IPS DF 19.7 (cell line): Measurements from ENCODE around the gene NCAPD2.
"Not testable (repeated sequence)": the region's sequence is repeated elsewhere in the genome, so short reads cannot be mapped to it uniquely, and the experiment has no call there.

Experiments
- DNase-seq: peaks from one replicate; pipeline ENCODE4 v3.0.0-alpha.2; 2013; ENCODE audit warnings: low read depth, low spot score

Gene NCAPD2

GRCh38 chr12:6550294-6551062 lies 56.6 kb downstream of the NCAPD2 start:
- DNase-seq, result no peak

DNA sequence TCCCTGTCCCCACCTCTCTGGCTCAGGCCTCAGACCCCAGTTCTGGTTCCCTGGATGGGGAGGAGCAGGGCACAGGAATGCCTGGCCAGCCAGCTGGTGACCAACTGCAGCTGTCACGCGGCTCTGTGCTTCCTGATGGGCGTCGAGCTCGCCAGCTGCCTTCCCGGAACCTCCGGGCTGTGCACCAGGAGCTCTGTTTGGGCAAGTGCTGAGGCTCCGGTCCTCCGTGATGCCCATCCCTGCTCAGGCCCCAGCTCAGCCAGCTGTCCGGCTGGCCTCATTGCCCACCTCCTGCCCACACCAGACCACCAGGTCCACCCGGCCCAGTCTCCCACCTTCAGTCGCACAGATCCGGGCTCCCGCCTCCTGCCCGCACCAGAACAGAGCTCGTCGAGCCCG lies 57.2 kb downstream of the NCAPD2 start:
- DNase-seq, result no peak

DNA sequence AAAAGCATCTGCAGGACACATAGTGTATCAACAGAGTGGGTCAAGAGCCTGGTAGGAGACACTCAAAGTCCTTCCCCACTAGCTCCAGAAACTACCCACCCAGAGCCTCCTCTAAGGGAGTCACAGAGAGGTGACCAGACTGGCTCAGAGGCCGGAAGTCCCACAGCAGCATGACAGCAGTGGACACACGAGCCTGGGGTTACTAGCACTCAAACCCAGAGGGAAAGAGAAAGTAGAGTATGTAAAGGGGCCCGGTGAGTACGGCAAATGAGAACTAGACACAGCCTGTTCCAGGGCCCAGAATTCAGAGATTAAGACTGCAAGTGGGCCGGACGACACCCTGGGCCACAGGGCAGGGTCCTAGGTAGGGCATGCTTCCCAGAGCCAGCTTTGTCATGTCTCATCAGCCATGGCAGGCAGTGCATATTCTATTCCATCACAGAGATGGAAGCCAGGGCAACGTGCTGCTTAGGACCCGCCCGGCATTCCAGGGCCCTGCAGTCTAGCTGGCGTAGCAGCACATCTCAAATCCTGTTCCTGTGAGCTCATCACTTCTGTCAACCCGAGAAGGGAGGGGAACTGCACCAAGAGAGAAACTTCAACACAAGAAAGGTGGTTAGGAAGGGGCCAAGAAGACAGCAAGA lies 57.7 kb downstream of the NCAPD2 start:
- no peak for DNase-seq

- DNase-seq, result no peak
Observed at GRCh38 chr12:6552140-6552551, 58.2 kb downstream of the NCAPD2 start.

GRCh38 chr12:6553051-6553868 lies 59.4 kb downstream of the NCAPD2 start:
- no peak for DNase-seq

GRCh38 chr12:6554168-6555017 lies 60.5 kb downstream of the NCAPD2 start:
- DNase-seq, result no peak

- DNase-seq, result no peak
Observed at GRCh38 chr12:6555018-6555691, 61.3 kb downstream of the NCAPD2 start.

DNA sequence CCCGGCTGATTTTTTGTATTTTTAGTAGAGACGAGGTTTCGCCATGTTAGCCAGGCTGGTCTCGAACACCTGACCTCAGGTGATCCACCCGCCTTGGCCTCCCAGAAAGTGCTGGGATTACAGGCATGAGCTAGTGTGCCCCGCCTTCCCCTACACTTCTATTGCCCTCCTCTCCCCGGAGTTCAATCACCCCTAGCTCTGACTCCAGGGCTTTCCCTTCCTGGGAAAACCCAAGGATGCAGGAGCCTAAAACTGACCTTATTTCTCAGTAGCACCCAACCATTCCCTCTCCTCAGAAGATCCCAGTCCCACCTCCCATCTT lies 62.6 kb downstream of the NCAPD2 start:
- not testable (repeated sequence) for DNase-seq

GRCh38 chr12:6556857-6557256 lies 63.0 kb downstream of the NCAPD2 start:
- DNase-seq, result no peak

DNA sequence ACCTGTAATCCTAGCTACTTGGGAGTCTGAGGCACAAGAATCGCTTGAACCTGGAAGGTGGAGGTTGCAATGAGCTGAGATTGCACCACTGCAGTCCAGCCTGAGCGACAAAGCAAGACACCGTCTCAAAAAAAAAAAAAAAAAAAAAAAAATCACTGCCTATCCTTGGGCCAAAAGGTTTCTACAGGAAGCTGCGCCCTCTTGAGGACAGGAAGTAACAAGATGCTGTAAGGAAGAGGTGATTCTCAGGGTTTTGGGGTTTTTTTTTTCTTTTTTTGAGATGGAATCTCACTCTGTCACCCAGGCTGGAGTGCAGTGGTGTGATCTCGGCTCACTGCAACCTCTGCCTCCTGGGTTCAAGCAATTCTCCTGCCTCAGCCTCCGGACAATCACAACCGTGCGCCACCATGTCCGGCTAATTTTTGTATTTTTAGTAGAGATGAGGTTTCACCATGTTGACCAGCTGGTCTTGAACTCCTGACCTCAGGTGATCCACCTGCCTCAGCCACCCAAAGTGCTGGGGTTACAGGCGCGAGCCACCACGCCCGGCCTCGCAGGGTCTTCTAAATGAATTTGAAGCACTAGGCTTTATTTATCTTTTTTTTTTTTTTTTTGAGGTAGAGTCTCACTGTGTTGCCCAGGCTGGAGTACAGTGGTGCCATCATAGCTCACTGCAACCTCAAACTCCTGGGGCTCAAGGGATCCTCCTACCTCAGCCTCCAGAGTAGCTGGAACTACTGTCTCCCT lies 64.3 kb downstream of the NCAPD2 start:
- DNase-seq, result not testable (repeated sequence)

GRCh38 chr12:6559500-6559899 lies 65.6 kb downstream of the NCAPD2 start:
- no peak for DNase-seq

GRCh38 chr12:6560501-6561205 lies 66.8 kb downstream of the NCAPD2 start:
- no peak for DNase-seq

GRCh38 chr12:6562881-6563280 lies 69.0 kb downstream of the NCAPD2 start:
- DNase-seq, result no peak

GRCh38 chr12:6563448-6564050 lies 69.6 kb downstream of the NCAPD2 start:
- no peak for DNase-seq

GRCh38 chr12:6567112-6567670 lies 73.3 kb downstream of the NCAPD2 start:
- DNase-seq, result no peak

- no peak for DNase-seq
Observed at GRCh38 chr12:6569312-6569711, 75.4 kb downstream of the NCAPD2 start.

- DNase-seq, result no peak
Observed at GRCh38 chr12:6569786-6570185, 75.9 kb downstream of the NCAPD2 start.

DNA sequence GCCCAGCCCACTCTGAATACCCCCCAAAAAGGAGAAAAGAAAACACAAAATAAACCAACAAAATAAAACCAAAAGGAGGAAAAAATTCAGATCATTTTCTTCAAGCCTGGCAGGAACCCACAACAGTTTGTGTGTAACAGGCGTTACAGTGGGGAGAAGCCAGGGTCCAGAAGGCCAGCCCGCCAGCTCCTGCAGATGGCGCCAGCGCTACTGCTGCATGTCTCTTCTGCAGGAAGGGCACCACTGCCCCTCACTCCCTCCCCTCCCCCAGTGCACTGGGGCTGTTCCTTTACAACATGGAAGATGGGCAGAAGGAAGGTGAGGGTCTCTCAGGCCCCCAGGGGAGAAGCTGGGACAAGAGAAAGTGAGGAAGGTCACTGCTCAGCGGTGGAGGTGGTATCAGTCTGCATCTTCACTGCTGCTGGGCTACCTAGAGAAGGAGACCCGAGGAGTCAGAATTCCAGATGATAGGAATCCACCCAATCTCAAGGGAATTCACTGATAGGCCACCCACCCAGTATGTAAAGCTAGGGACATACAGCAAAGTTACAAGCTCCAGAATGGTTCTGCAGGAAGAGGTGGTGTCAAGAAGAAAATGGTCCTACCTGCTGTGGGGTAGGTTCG lies 76.5 kb downstream of the NCAPD2 start:
- DNase-seq, result no peak

DNA sequence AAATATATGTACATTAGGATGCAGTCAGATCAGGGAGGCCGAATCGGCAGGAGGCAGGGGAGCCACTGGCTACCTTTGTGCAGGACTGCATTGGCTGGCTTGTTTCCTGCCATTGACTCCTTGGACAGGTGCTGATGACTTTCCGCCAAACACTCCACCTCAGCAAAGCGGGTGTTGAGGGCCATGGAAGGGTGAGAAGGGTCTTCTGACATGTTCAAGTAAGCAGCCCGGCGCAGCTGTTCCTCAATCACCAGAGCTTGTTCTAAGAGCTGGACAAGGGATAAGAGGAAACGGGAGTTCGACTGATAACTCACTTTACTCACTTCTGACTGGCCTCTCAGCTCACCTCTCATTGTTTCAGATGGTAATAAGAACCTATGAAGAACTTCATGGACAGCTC lies 79.1 kb downstream of the NCAPD2 start:
- DNase-seq, result no peak
